ENCODE data around the gene CDKAL1.

CDKAL1 gene

GRCh38 chr6:21279619-21280018, 745.4 kb downstream of the CDKAL1 start:
- no peak for DNase-seq

DNA sequence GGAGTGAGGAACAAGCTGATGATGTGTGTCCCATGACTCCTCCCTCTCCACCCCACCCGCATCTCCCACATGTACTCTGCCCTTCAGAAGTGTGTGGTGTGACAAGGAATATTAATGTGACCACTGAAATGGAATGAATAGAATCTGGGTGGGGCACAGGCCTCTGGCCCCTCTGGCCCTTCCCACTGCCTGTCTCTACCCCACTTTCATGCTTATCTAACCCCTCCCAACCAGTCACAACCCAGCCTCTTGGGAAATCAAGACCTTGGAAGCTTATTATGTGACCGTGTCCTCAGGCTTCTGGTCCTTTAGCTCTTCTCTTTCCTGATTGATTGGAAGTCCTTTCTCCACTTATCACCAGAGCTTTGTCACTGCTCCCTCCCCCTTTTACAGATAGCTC, 747.1 kb downstream of the CDKAL1 start:
- DNase-seq = no peak

Data from bone marrow (tissue), 2 donors.